ENCODE results near the gene LSG1. TPM values are rescaled to one million over a fixed set of nuclear protein-coding genes. Genes with fewer than 3 reads are reported as not detected.

The LSG1 gene
- total and polyA plus RNA-seq, 4 donors: 8.8 to 31.3 (median 24.9) TPM

DNA sequence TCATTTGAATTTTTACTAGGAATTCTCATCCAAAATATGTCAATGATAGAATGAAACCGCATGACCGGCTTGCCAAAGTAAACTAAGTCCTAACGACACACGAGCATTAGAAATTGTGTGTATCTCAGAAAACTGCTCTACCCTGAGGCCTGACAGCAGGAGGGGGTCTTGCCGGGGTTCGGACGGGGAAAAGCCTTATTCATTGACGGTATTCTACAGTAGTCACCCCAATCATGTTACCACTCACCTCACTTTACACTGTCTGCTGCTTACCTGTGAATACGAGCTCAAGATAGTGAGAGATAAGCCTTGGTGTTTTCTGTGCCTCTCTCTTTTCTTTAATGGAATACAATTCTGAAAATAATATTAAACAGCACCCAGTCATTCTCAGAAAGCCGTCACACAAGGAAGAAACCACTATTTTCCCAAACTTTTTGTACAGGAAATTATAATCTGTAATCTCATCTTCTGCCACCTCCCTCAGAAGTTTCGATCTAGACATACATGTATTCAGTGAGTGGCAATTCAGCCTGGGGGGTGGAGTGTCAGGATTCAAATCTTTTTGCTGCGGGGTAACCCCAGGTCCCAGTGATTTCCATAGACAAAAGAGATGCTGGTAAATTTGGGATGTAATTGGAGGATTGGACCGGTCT, 13.2 kb upstream of the LSG1 start:
- Histone ChIP-seq H3K4me1 (ENCODE audit: control insufficient read depth in 1 of 2, insufficient read depth in 2 of 2, low read length in 2 of 2) (no peaks in the 10 kb centered on the region), H3K4me3 (ENCODE audit: low read length in 2 of 2) (peak overlapping the region in 1 of 2 donors; percentile 34), H3K36me3 (ENCODE audit: control insufficient read depth in 1 of 2, insufficient read depth in 2 of 2, low read length in 1 of 2) (no peaks in the 10 kb centered on the region), H3K9me3 (ENCODE audit: control insufficient read depth, low read length) (no peaks in the 10 kb centered on the region), H3K27ac (ENCODE audit: low read depth in 1 of 2, low read length in 2 of 2) (no peak overlapping the region), H3K27me3 (ENCODE audit: control insufficient read depth in 1 of 2, insufficient read depth in 2 of 2, low read length in 1 of 2) (peaks cover 0 to 1% of the 10 kb centered on the region in 2 donors)
- 51 to 59% methylated on average over 13 of the region's 13 CpGs for WGBS, 2 donors
- ATAC-seq (ENCODE audit: low FRiP score) (no peak), DNase-seq (no peak)
- intact Hi-C loops (cut with DNase I): loop anchor here (10.0 kb wide), 2 partner anchors 290 to 300 kb away; no protein-coding TSS in a partner anchor

DNA sequence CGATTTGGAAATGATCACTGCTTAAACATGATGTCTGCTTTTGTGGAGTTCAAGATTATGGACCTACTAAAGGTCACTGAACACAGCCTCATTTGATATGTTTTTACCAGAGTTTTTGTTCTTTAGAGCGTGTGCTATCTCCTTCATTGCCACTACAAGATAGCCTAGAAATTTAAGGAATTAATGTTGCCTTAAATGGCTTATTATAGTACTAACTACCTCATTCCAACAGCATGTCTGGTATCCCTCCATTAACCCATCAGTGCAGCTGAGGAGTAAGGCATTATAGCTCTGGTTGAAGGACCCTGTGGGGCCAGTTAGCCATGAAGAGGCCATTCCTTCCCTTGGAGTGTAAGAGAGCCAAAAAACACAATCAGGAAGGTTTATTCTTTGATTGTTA, 11.4 kb upstream of the LSG1 start:
- H3K9me3 ChIP-seq (ENCODE audit: control insufficient read depth, low read length): no peaks in the 10 kb centered on the region
- H3K4me3 ChIP-seq (ENCODE audit: low read length in 2 of 2): no peak overlapping the region
- H3K27ac ChIP-seq (ENCODE audit: low read depth in 1 of 2, low read length in 2 of 2): no peak overlapping the region
- ATAC-seq (ENCODE audit: low FRiP score) (no peak), DNase-seq (no peak)
- no peaks in the 10 kb centered on the region for H3K36me3 ChIP-seq (ENCODE audit: control insufficient read depth in 1 of 2, insufficient read depth in 2 of 2, low read length in 1 of 2)
- WGBS, 2 donors: 34 to 42% methylated on average over 2 of the region's 2 CpGs
- no peaks in the 10 kb centered on the region for H3K4me1 ChIP-seq (ENCODE audit: control insufficient read depth in 1 of 2, insufficient read depth in 2 of 2, low read length in 2 of 2)
- intact Hi-C loops (cut with DNase I): loop anchor here (2.0 to 10.0 kb wide), 5 partner anchors 291 to 839 kb away; no protein-coding TSS in a partner anchor
- H3K27me3 ChIP-seq (ENCODE audit: control insufficient read depth in 1 of 2, insufficient read depth in 2 of 2, low read length in 1 of 2): peaks cover 0 to 1% of the 10 kb centered on the region in 2 donors

DNA sequence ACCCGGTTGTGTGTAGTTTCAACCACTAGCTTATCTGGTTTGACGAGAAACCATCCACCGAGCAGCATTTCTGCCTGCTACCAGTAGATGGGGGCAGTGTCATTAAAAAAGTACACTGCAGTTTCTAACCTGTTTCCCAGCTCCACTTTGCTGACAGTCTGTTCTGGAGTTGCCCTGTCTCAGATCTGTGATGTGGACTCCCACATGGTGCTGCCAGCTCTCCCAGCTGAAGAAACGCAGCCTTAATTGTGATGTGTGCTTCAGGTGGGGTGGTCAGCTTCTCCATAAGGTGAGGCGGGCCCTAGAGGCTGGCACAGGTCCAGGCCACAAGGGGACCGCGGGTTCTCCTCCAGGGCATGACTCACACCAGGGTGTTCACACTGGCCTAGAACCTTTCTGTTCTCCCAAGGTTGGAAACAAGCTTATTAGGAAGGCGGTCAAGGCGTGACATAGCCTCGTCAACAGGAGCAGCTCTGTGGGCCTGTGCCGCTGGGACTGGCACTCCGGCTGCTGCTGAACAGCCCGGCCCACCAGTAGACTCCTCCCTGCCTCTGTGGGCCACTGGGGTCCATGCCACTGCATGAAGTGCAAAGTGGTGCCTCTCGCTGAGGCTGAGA, 10.8 kb upstream of the LSG1 start:
- Histone ChIP-seq H3K9me3 (ENCODE audit: control insufficient read depth, low read length) (no peaks in the 10 kb centered on the region), H3K36me3 (ENCODE audit: control insufficient read depth in 1 of 2, insufficient read depth in 2 of 2, low read length in 1 of 2) (no peaks in the 10 kb centered on the region), H3K27me3 (ENCODE audit: control insufficient read depth in 1 of 2, insufficient read depth in 2 of 2, low read length in 1 of 2) (peaks cover 0 to 1% of the 10 kb centered on the region in 2 donors), H3K4me3 (ENCODE audit: low read length in 2 of 2) (no peak overlapping the region), H3K27ac (ENCODE audit: low read depth in 1 of 2, low read length in 2 of 2) (no peak overlapping the region), H3K4me1 (ENCODE audit: control insufficient read depth in 1 of 2, insufficient read depth in 2 of 2, low read length in 2 of 2) (no peaks in the 10 kb centered on the region)
- DNase-seq (peak; percentile 71 to 86), ATAC-seq (ENCODE audit: low FRiP score) (peak; percentile 81)
- WGBS, 2 donors: 39 to 40% methylated on average over 14 of the region's 14 CpGs
- intact Hi-C loops (cut with DNase I): loop anchor here (1.0 to 10.0 kb wide), 7 partner anchors 292 to 839 kb away; no protein-coding TSS in a partner anchor

DNA sequence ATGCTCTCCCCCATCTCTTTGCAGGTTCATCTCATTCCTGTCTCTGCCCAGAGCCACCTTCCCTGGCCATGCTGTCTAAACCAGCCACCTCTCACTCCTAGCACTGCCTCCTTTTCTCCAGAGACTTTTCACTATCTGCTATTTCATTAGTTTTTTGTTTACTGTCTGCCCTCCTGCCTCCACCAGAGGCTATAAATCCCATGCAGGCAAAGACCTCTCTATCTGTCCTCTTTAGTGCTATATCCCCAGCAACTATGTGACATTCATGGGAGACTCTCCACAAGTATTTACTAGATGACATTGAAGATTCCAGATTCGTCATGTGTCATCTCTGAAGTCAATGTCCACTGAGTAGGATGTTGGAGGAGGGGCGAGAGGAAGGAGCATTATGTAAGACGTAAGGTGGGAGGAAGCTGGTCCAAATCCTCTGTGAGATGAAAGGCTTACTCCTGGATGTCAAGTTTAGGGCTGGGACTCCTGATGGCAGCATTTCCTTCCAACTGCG, 10.2 kb upstream of the LSG1 start:
- ATAC-seq (ENCODE audit: low FRiP score): no peak
- H3K4me1 ChIP-seq (ENCODE audit: control insufficient read depth in 1 of 2, insufficient read depth in 2 of 2, low read length in 2 of 2): no peaks in the 10 kb centered on the region
- no peaks in the 10 kb centered on the region for H3K9me3 ChIP-seq (ENCODE audit: control insufficient read depth, low read length)
- intact Hi-C loops (cut with DNase I): loop anchor here (1.0 to 10.0 kb wide), 7 partner anchors 293 to 840 kb away; no protein-coding TSS in a partner anchor
- no peaks in the 10 kb centered on the region for H3K36me3 ChIP-seq (ENCODE audit: control insufficient read depth in 1 of 2, insufficient read depth in 2 of 2, low read length in 1 of 2)
- no peak overlapping the region for H3K27ac ChIP-seq (ENCODE audit: low read depth in 1 of 2, low read length in 2 of 2)
- 33 to 34% methylated on average over 4 of the region's 4 CpGs for WGBS, 2 donors
- no peak for DNase-seq
- H3K4me3 ChIP-seq (ENCODE audit: low read length in 2 of 2): no peak overlapping the region
- peaks cover 0 to 1% of the 10 kb centered on the region in 2 donors for H3K27me3 ChIP-seq (ENCODE audit: control insufficient read depth in 1 of 2, insufficient read depth in 2 of 2, low read length in 1 of 2)

DNA sequence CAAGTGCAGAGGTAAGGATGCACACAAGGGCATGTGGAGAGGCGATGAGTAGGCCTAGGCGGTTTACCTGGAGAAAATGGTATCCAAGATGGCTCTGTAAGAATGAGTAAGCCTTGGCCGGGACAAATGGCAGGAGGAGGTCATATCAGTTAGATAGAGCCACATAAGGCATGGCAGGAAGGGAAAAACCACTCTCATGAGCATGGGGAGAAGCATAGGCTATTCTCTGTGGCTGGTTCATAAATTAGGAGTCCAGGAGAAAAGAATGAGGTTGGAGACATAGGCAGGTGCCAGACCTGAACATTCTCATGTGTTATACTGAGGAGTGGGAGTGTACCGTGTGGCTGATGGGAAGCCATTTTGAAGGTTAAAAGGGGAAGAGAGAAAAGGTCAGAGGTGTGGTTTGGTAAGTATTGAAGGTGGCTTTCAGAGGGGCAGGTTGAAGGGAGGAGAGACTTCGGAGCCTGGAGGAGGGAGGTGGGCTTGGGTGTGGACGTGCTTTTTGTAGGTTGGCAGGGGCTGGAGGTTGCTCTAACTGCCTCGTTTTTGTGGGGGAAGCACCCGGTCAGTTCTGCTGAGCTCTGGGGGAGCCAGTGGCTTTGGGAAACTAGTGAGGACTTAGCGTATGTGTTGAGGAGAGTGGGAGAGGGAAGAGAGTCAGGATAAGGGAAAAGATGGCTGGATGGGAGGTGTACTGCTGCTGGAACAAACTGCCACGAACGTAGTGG, 9.1 kb upstream of the LSG1 start:
- Histone ChIP-seq H3K27me3 (ENCODE audit: control insufficient read depth in 1 of 2, insufficient read depth in 2 of 2, low read length in 1 of 2) (peaks cover 0 to 1% of the 10 kb centered on the region in 2 donors), H3K4me3 (ENCODE audit: low read length in 2 of 2) (no peak overlapping the region), H3K4me1 (ENCODE audit: control insufficient read depth in 1 of 2, insufficient read depth in 2 of 2, low read length in 2 of 2) (no peaks in the 10 kb centered on the region), H3K9me3 (ENCODE audit: control insufficient read depth, low read length) (no peaks in the 10 kb centered on the region), H3K27ac (ENCODE audit: low read depth in 1 of 2, low read length in 2 of 2) (no peak overlapping the region), H3K36me3 (ENCODE audit: control insufficient read depth in 1 of 2, insufficient read depth in 2 of 2, low read length in 1 of 2) (no peaks in the 10 kb centered on the region)
- intact Hi-C loops (cut with DNase I): loop anchor here (5.0 to 10.0 kb wide), 3 partner anchors 294 to 841 kb away; no protein-coding TSS in a partner anchor
- 75 to 81% methylated on average over 11 of the region's 11 CpGs for WGBS, 2 donors
- DNase-seq: no peak
- no peak for ATAC-seq (ENCODE audit: low FRiP score)

DNA sequence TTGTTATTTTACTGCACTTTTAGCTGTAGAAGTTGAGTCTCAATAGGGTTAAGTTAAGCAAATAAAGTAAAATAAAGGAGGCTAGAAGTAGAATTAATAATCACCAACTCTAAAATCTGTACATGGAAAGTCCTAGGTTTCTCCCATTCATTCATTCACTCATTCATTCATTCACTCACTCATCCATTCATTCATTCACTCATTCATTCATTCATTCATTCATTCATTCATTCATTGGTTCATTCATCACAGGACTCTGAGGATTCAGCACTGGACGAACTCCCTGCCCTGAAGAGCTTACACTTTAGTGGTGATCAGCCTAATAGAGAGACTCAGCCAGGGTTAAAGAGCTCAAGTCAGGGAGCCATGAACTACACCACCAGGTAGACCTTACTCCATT, 4.5 kb upstream of the LSG1 start:
- no peaks in the 10 kb centered on the region for H3K36me3 ChIP-seq (ENCODE audit: control insufficient read depth in 1 of 2, insufficient read depth in 2 of 2, low read length in 1 of 2)
- no peaks in the 10 kb centered on the region for H3K4me1 ChIP-seq (ENCODE audit: control insufficient read depth in 1 of 2, insufficient read depth in 2 of 2, low read length in 2 of 2)
- intact Hi-C loops (cut with DNase I): loop anchor here in 1 of 2 donors (10.0 kb wide), 1 partner anchor 848 kb away; no protein-coding TSS in a partner anchor
- H3K27ac ChIP-seq (ENCODE audit: low read depth in 1 of 2, low read length in 2 of 2): no peak overlapping the region
- DNase-seq: no peak
- 85 to 90% methylated on average over 1 of the region's 1 CpG for WGBS, 2 donors
- no peaks in the 10 kb centered on the region for H3K9me3 ChIP-seq (ENCODE audit: control insufficient read depth, low read length)
- ATAC-seq (ENCODE audit: low FRiP score): no peak
- H3K4me3 ChIP-seq (ENCODE audit: low read length in 2 of 2): no peak overlapping the region
- no peaks in the 10 kb centered on the region for H3K27me3 ChIP-seq (ENCODE audit: control insufficient read depth in 1 of 2, insufficient read depth in 2 of 2, low read length in 1 of 2)

DNA sequence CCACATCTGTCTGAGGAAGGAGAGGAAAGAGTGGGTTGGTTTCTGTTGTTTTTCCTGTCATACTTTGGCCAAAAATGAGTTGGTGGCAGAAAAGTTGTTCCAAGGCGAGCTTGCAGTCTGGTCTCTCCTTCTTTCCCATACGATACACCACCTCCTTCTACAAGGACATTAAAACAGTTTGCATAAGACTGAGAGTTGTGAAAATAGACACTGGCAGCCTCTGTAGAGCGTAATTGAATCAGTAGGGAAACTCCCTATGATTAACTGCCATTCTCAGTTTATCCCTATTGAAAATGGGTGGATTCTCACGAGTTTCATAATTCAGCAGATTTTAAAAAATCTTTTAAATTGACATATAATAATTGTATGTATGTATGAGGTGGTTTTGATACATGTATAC, 3.7 kb upstream of the LSG1 start:
- Histone ChIP-seq H3K36me3 (ENCODE audit: control insufficient read depth in 1 of 2, insufficient read depth in 2 of 2, low read length in 1 of 2) (no peaks in the 10 kb centered on the region), H3K4me1 (ENCODE audit: control insufficient read depth in 1 of 2, insufficient read depth in 2 of 2, low read length in 2 of 2) (no peaks in the 10 kb centered on the region), H3K27ac (ENCODE audit: low read depth in 1 of 2, low read length in 2 of 2) (no peak overlapping the region), H3K27me3 (ENCODE audit: control insufficient read depth in 1 of 2, insufficient read depth in 2 of 2, low read length in 1 of 2) (no peaks in the 10 kb centered on the region), H3K4me3 (ENCODE audit: low read length in 2 of 2) (no peak overlapping the region), H3K9me3 (ENCODE audit: control insufficient read depth, low read length) (no peaks in the 10 kb centered on the region)
- ATAC-seq (ENCODE audit: low FRiP score) (no peak), DNase-seq (no peak)
- intact Hi-C loops (cut with DNase I): loop anchor here in 1 of 2 donors (10.0 kb wide), 1 partner anchor 849 kb away; no protein-coding TSS in a partner anchor
- 6 to 7% methylated on average over 4 of the region's 4 CpGs for WGBS, 2 donors

DNA sequence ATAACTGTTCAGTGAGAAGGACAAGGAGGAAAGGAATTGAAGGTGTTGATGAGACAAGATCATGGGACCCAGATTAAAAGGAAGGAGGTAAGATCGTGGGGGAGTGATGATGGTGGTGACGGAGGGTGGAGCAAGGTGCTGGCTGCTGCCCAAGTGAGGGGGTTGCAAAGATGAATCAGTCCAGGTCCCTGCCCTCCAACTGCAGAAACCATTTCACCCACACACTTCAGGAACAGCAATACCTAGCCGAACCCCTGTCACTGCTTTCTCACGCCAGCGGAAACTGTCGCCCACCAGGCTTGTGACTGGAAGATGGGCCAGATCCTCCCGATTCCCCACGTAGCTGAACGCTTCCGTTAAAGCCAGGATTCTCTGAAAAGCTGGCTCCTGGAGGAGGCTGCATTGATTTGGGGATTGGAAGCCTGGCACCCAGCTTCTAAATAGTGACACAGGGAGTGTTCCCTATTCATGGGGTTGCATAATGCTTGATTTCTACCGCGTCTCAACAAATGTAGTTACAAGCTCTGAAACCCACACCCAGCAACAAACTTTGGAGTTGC, 3.2 kb upstream of the LSG1 start:
- ATAC-seq (ENCODE audit: low FRiP score): no peak
- no peak for DNase-seq
- intact Hi-C loops (cut with DNase I): loop anchor here in 1 of 2 donors (10.0 kb wide), 1 partner anchor 850 kb away; no protein-coding TSS in a partner anchor
- no peak overlapping the region for H3K27ac ChIP-seq (ENCODE audit: low read depth in 1 of 2, low read length in 2 of 2)
- H3K4me1 ChIP-seq (ENCODE audit: control insufficient read depth in 1 of 2, insufficient read depth in 2 of 2, low read length in 2 of 2): no peaks in the 10 kb centered on the region
- WGBS, 2 donors: 33 to 37% methylated on average over 12 of the region's 12 CpGs
- no peaks in the 10 kb centered on the region for H3K36me3 ChIP-seq (ENCODE audit: control insufficient read depth in 1 of 2, insufficient read depth in 2 of 2, low read length in 1 of 2)
- H3K4me3 ChIP-seq (ENCODE audit: low read length in 2 of 2): no peak overlapping the region
- H3K27me3 ChIP-seq (ENCODE audit: control insufficient read depth in 1 of 2, insufficient read depth in 2 of 2, low read length in 1 of 2): no peaks in the 10 kb centered on the region
- no peaks in the 10 kb centered on the region for H3K9me3 ChIP-seq (ENCODE audit: control insufficient read depth, low read length)

All from aorta (tissue), 5 donors.